ENCODE measurements around the gene SUZ12.
"Not testable (repeated sequence)": the region's sequence is repeated elsewhere in the genome, so short reads cannot be mapped to it uniquely, and the experiment has no call there.

Gene SUZ12

GRCh38 chr17:31926100-31926729, 10.6 kb upstream of the SUZ12 start:
- TF ChIP-seq ZNF274 (IDR thresholded peaks at IDR 0.05; ENCODE audit: low read depth, low read length) = no peak
- no peak overlapping the region for H3K4me3 ChIP-seq (ENCODE audit: low read length)

DNA sequence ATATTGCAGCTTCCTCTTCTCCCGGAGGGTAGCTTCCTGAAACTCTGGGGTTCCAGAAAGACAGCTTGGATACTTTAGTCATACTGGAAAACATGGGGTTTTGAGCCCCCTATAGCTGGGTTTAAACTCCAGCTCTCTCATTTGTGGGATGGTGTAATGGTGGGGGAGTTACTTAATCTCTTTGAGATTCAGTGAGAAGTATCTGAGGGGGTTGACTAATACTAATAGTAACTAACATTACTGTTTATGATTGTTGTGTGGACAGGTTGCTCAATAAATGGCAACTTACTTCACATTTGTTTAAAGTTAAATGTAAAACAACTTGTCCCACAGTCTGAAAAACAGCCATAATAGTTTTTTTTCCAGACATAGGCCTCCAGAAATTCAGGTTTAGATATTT, 5.1 kb upstream of the SUZ12 start:
- TF ChIP-seq ZNF274 (IDR thresholded peaks at IDR 0.05; ENCODE audit: low read depth, low read length) = no peak
- H3K4me3 ChIP-seq (ENCODE audit: low read length) = no peak overlapping the region

DNA sequence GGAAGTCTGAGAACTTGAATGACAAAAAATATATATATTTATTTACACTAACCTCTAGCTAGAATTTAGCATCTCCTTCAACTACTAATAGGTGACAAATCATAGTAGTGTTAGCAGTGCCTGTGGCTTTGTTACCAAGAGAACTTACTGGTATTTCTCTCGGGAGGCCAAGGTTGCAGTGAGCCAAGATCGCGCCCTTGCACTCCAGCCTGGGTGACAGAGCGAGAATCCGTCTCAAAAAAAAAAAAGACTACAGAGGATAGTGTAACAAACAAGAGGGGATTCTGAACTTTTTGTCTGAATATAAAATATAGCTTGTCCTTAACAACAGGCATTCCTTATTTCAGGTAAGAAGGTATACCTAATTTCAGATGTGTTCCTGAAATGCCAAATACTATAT, 1.3 kb upstream of the SUZ12 start:
- no peak for TF ChIP-seq ZNF274 (IDR thresholded peaks at IDR 0.05; ENCODE audit: low read depth, low read length)
- no peak overlapping the region for H3K4me3 ChIP-seq (ENCODE audit: low read length)

- H3K4me3 ChIP-seq (ENCODE audit: low read length) = peak overlapping the region; percentile 89
Observed at GRCh38 chr17:31937926-31938641, 1.3 kb downstream of the SUZ12 start.

DNA sequence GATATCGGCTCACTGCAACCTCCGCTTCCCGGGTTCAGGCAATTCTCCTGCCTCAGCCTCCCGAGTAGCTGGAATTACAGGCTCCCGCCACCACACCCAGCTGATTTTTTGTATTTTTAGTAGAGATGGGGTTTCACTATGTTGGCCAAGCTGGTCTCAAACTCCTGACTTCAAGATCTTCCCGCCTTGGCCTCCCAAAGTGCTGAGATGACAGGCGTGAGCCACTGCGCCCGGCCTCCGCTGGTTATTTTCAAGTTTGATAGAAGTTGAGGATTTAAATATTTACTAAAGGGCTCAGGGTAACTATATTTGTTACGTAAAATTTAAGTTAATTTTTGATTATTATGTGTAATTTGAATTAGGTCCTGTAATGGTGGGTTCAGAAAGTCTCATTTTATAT, 5.1 kb downstream of the SUZ12 start:
- H3K4me3 ChIP-seq (ENCODE audit: low read length) = not testable (repeated sequence)

- not testable (repeated sequence) for H3K4me3 ChIP-seq (ENCODE audit: low read length)
Observed at GRCh38 chr17:31942396-31942795, 5.6 kb downstream of the SUZ12 start.

- H3K4me3 ChIP-seq (ENCODE audit: low read length) = not testable (repeated sequence)
Observed at GRCh38 chr17:31951953-31952352, 15.1 kb downstream of the SUZ12 start.

DNA sequence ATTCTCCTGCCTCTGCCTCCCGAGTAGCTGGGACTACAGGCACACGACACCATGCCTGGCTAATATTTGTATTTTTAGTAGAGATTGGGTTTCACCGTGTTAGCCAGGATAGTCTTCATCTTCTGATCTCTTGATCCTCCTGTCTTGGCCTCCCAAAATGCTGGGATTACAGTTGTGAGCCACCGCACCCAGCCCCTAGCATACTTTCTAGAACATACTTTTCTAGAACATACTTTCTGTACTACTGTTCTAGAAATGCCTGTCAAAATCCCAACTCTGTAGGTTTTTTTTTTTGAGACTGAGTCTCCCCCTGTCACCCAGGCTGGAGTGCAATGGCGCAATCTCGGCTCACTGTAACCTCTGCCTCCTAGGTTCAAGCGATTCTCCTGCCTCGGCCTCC, 27.3 kb downstream of the SUZ12 start:
- not testable (repeated sequence) for H3K4me3 ChIP-seq (ENCODE audit: low read length)

DNA sequence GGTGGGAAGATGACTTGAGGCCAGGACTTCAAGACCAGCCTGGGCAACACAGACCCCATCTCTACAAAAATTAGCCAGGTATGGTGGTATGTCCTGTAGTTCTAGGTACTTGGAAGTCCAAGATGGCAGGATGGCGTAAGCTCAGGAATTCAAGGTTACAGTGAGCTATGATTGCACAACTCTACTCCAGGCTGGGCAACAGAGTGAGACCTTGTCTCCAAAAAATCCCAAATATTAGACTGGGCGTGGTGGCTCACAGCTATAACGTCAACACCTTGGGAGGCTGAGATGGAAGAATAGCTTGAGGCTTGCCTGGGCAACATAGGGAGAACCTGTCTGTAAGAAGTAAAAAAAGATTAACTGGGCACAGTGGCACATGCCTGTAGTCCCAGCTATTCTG, 30.8 kb downstream of the SUZ12 start:
- H3K4me3 ChIP-seq (ENCODE audit: low read length) = no peak overlapping the region
- no peak for TF ChIP-seq ZNF274 (IDR thresholded peaks at IDR 0.05; ENCODE audit: low read depth, low read length)

DNA sequence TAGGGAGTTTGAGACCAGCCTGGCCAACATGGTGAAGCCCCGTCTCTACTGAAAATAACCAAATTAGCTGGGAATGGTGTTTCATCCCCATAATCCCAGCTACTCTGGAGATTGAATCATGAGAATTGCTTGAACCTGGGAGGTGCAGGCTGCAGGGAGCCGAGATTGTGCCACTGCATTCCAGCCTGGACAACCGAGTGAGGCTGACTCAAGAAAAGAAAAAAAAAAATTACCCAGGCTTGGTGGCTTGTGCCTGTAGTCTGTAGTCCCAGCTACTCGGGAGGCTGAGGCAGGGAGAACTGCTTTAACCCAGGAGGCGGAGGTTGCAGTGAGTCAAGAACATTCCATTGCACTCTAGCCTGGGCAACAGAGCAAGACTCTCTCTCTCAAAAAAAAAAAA, 33.6 kb downstream of the SUZ12 start:
- not testable (repeated sequence) for H3K4me3 ChIP-seq (ENCODE audit: low read length)

GRCh38 chr17:31974269-31975071, 37.7 kb downstream of the SUZ12 start:
- H3K4me3 ChIP-seq (ENCODE audit: low read length) = not testable (repeated sequence)

- H3K4me3 ChIP-seq (ENCODE audit: low read length) = not testable (repeated sequence)
Observed at GRCh38 chr17:31975391-31975790, 38.6 kb downstream of the SUZ12 start.

- not testable (repeated sequence) for H3K4me3 ChIP-seq (ENCODE audit: low read length)
Observed at GRCh38 chr17:31991821-31992220, 55.0 kb downstream of the SUZ12 start.

DNA sequence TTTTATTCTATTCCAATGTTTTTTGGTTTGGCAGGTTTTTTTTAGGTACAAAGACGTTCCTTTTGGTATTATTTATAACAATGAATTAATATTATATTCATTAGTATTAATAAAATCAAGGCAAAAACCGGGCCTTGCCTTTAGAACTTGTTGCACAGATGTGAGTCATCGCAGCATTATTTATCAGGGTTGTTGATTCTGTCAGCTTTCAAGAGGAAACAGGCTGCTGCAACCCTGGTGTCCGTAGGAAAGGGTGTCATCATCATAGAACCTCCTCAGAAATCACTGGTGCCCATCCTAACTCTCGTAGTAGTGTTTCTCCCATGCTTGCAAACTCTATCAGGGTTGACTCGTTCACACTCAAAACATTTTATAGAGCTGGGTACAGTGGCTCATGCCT, 60.2 kb downstream of the SUZ12 start:
- TF ChIP-seq ZNF274 (IDR thresholded peaks at IDR 0.05; ENCODE audit: low read depth, low read length) = no peak
- H3K4me3 ChIP-seq (ENCODE audit: low read length) = no peak overlapping the region

GRCh38 chr17:32006957-32007462, 70.2 kb downstream of the SUZ12 start, which contains the start of gene LRRC37B:
TSS of gene LRRC37B (plus strand) at chr17:32007383. CDS start at chr17:32021393, 14,010 bp downstream.
- TF ChIP-seq ZNF274 (IDR thresholded peaks at IDR 0.05; ENCODE audit: low read depth, low read length) = no peak

More at GRCh38 chr17:32006957-32007462, 70.2 kb downstream of the SUZ12 start, which contains the start of gene LRRC37B:
- H3K4me3 ChIP-seq (ENCODE audit: low read length) = peak within 1 kb of the TSS; percentile 95
